Activated CD4-positive, alpha-beta T cell treated with anti-CD3 and anti-CD28 coated beads for 48 hours (primary cell): ENCODE data around the gene GNAT2.

Experiments used
- DNase-seq: peaks from one replicate; pipeline ENCODE4 v3.0.0-alpha.2; 2020

The GNAT2 gene

DNA sequence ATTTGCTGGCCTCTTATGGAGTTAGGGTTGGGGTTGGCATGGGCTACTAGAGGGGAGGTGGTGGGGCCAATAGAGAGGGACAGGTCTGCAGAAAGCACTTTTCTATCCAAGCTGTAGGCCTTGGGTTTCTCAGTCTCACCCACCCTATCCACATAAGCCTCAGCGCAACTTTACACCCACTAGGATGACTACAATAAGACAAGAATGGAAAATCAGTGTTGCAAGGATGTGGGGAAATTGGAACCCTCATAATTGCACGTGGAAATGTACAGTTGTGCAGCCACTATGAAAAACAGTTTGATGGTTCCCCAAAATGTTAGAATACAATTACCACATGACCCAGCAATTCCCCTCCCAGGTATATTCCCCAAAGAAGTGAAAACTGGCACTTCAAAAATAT lies 22.4 kb upstream of the GNAT2 start:
- DNase-seq, result no peak

DNA sequence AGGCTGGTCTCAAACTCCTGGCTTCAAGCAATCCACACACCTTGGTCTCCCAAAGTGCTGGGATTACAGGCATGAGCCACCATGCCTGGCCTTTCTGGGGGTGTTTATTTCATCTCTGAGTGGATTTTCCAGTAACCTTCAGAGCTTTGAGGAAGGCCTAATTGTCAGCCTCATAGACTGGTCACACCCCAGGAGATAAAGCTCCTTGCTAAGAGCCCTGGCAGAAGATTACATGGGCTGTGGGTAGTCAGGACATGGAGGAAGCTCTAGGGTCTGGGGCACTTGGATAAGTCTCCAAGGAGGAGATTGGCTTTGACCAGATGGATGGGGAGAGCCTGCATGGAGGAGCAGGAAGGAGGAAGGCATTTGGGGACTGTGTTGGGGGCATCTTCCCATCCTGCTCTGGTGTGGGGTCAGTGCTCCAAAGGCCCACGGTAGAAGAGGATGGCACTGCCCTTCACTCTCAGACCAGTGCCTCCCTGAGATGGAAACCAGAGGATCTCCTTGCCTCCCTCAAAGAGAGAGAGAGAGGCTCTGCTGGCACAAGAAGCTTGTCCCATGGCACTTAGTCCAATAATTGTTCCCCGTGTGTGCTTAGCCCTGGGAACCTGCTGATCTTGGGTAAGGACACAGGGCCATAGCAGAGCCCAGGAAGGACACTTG lies 21.8 kb upstream of the GNAT2 start:
- no peak for DNase-seq

DNA sequence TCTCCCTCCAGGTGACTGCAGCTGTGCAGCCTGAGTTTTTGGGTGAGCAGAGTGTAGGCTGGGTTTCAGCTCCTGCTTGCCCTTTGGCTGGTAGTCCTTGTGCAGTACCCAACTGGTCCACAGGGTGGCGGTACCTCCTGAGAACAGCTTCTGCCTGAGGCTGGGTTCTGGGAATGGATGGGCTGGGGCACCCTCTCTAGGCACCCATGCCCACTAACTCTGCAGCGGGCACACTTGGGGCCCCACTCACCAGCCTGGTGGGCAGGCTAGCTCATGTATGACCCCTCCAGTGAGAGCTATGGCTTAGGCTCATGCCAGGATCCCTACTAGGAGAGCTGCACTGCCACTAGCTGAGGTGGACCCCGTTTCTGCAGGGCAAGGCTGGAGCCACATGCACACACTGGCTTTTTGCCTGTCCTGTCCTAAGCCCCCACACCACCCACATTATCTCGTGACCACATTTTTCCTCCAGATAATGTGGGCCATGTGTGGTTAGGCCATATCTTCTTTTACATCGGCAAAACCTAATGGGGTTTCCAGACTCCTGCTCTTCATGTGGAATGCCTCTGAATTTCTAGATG lies 21.0 kb upstream of the GNAT2 start:
- DNase-seq, result peak; percentile 95

DNA sequence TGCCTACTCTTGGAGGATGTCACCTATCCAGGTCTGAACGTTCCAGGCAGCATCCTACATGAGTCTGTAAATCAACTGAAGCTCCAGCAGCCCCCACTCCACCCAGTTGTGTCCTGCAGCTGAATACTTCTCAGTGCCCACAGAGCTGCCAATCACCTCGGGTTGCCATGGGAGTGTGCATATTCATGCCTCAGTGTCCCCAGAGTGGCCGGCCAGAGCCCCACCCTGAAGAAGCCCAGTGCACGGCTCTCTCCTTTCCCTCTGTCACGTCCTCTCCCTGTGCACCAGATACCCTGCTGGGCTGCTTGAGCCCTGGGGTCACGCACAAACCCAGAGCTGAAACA lies 20.4 kb upstream of the GNAT2 start:
- no peak for DNase-seq

DNA sequence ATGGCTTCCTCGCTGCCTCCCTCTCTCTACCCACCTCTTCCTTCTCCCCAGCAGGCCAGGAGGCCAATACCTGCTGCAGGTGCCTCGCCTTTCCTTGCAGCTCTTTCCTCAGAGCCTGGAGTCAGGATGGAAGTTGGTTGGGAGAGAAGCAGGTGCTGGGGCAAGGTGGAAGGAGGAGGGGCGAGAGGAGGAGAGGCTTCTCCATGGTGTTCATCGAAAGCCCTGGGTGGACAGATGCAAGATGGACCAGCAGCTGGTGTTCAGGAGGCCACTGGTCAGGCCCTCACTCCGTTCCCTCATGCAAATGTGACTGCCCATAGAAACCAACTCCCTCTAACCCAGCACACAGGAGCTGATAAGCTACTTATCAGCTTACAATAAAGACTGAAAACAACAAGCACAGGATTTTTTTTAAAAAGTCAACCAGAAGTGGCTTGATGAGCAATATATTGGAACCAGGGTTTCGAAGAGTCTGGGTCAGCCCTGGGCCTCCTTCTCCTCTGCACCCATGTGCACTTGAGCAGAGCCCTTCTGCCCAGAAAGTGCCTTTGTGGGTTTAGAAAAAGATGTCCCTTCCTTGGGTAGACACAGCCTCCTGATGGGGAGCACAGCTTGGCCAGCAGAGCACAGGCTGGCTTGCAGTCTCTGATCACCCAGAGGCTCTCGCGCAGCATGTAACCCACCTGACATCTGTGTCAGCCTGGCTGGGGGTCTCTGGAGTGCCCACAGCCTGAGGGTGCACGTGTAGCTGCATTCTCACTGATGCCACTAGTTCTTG lies 19.8 kb upstream of the GNAT2 start:
- no peak for DNase-seq

DNA sequence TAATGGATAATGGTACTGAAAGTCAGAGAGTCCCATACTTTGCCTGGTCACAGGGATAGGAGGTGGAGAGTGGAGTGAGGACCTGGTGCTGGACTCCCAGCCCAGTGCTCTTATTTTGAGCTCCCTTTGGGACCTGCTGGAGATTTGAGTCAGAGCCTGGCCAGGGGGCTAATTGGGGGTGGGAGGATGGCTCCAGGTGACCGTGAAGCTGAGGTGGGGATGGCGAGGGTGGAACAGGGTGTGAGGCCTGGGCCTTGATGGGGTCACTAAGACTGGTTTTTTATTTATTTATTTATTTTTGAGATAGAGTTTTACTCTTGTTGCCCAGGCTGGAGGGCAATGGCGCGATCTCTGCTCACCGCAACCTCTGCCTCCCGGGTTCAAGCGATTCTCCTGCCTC lies 18.0 kb upstream of the GNAT2 start:
- no peak for DNase-seq

DNA sequence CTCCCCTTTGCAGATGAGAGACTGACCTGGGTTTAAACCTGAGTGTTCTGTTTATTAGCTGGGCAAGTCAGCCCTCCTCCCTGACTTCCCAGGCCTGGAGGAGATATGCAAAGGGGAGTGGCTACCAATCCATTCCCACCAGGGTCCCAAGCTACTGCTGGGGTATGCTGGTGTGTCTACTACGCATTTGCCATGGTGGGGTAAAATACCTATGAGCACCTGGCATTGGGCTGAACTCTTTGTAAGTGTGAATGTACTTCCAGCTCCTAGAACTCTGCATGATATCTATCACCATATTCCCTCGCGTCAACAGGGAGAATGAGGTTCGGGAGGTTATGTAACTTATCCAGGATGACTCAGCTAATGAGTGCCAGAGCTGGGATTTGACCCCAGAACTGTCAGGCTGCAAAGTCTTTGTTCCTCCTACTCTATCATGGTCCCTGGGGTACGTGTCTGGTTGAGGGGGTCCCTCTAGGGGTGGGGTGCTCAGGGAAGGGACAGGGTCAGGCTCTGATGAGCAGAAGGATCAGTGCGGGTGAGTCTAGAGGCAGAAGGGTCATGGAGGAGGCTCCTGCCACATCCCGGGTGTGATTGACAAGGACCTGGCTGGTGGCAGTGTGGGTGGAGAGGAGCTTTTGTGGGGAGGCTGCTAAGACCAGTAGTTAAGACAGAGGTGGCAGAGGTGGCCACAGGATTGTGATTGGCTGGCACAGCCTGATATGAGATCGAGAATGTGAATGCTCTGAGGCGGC lies 17.0 kb upstream of the GNAT2 start:
- DNase-seq, result no peak

DNA sequence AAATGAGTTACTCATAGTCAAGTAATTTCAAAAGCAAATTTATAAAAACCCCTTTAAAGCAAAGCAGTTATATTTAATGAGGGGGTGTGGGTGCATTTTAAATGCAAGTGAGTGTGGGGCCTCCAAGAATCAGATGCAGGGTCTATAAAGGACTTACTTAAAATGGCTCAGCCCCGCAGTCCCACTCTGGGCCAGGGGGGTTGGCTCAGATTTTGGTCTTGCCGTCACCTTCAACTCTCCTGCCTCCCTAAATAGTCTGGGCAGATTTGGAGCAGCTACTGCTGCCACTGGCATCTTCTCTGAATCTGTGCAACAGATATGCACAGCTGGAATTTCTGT lies 16.4 kb upstream of the GNAT2 start:
- no peak for DNase-seq

DNA sequence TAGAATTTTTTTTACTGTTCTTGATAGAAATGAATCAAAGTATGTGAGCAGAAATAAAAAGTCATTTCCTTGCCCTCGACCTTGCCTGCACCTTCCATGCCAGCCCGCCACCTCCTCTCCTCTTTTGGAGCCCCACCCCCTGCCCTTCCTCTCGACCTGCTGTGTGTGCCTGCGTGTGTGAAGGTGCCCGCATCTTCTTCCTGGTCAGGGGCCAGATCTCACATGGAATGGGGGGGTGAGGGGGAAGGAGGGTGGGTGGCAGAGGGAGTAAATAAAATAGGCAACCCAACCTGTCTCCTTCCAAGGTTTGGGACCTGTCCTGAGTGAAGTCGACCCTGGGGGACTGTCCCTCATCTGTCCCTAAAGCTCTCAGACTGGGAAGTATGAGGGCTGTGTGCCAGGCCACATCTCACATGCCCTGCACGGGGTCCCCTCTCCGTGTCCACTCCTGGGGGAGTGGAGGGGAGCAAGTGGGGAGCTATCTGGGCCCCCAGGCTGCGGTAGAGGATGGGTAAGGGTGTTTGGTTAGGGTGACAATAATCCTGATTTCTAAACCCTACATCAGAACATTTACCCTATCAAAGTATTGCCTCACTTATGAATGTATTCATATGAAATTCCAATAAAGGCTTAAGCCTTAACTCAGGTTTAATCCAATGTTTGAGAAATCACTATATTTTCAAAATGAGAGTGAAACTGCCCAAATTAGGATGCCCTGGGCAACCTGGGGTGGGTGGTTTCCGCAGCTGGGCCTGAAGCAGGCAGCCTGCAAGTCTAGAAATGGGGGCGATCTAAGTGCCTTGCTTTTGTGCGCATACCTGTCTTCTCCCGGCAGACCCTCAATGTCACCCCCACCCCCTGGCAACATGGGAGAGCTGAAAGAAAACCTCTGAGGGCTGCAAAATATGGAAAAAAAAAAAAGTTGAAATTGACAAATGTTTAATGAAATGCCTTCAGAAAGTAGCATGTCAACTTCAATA lies 15.6 kb upstream of the GNAT2 start:
- DNase-seq, result no peak

DNA sequence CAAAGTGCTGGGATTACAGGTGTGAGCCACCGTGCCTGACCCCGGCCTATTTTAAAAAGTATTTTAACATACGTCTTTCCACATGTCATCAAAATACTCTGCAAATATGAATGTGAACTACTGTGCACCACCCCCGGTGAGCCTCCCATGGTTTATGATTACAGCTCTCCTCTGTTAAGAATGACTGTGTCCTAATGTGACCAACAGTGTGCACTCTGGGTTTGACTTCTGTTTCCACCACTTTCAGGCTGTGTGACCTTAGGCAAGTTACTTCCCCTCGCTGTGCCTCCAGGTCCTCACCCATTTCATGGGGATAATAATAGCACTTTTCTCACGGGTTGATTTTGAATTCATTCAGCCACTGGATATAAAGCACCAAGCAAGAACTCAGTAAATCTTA lies 14.9 kb upstream of the GNAT2 start:
- DNase-seq, result peak; percentile 31

DNA sequence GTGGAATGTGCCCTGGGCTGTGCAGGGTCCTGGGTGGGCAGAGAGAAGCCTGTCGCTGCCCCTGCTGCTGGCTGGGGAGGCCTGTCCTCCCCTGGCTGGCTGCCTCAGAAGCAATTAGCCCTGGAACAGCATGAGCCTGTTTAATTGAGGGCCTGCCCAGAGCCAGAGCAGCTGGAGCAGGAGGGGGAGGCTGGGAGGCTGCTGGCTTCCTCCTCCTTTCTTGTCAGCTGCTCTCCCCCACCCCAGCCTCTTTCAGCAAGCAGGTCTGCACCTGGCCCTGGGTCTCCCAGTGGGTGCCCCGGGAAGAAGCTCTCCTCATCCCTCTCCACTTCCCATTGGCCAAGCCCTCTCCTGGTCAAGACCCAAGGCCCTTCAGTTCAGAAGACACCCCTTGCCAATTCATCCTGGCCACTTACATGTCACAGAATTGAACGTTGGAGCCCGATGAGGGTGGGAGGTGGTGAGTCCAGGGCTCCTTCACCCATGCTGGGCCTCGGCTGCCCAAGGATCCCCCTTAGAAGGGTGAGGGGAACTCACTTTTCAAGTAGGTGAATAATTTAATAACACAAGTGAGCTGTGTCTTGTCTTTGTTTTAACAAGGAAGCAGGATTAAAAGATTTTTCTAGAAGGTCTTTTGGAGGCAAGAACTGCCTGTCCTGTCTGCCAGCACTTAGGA lies 13.4 kb upstream of the GNAT2 start:
- no peak for DNase-seq

DNA sequence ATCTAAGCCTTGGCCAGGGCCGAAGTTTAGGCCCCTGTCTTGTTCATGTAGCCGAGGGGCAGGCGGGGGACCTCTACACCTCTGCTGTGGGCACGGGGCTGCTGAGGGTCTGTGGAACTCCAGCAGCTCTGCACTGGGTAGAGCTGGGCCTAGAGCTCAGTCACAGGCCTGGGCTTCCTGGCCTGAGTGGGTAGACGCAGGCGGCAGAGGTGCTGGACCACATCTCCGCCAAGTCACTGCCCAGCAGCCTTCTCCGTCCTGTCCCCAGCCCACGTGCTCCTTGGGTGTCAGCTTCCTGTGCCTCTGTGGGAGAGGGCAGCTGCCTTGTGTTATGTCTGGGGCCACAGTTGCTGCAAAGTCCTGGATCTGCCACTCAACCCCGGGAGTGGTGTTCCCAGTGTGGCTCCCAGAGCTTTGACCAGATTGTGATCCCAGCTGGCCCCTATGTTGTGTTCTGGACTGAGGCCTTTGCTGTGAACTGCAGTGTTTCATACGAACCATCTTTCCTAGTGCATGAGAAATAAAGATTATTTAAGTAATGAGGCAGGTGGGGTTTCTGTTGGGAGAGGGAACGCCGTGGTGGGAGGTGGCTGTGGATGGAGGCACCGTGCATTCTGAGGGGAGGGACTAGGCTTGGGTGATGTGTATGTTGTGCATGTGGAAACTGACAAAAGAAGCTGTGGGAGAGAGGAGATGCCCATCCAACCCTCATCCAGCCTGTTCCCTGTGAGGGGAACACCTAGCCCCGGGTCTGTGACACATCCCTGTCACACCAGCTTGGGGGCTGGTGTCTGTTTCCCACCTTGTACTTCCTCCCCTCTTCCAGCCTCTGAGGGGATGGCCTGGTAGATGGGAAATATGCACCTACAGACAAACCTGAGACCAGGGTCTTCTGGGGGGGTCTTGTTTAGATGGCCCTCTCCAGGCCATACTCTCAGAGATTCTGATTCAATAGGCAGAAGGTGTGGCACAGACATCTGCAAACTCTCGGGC lies 12.4 kb upstream of the GNAT2 start:
- DNase-seq, result no peak

DNA sequence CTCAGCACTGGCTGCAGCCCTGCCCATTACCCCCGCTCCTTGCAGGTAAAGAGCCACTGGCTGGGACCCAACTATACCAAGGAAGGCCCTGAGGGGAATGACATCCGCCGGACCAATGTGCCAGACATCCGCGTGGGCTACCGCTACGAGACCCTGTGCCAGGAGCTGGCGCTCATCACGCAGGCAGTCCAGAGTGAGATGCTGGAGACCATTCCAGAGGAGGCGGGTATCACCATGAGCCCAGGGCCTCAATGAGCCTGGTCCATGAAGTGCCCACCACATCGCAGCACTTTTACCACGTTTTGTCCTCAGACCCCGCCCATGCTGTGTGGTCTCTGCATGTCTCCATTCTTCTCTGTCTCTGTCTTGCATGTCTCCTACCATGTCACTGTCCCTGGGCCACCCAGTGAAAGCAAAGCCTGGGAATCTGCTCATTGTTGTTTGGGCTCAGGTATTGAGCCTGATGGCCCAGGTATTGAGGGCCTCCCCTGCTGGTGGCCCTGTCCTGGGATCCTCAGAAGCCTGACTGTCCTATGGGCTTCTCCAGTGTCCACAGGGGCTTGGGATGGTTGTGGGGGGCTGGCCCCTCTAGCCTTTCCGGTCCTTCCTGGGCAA lies 11.6 kb upstream of the GNAT2 start:
- DNase-seq, result no peak

DNA sequence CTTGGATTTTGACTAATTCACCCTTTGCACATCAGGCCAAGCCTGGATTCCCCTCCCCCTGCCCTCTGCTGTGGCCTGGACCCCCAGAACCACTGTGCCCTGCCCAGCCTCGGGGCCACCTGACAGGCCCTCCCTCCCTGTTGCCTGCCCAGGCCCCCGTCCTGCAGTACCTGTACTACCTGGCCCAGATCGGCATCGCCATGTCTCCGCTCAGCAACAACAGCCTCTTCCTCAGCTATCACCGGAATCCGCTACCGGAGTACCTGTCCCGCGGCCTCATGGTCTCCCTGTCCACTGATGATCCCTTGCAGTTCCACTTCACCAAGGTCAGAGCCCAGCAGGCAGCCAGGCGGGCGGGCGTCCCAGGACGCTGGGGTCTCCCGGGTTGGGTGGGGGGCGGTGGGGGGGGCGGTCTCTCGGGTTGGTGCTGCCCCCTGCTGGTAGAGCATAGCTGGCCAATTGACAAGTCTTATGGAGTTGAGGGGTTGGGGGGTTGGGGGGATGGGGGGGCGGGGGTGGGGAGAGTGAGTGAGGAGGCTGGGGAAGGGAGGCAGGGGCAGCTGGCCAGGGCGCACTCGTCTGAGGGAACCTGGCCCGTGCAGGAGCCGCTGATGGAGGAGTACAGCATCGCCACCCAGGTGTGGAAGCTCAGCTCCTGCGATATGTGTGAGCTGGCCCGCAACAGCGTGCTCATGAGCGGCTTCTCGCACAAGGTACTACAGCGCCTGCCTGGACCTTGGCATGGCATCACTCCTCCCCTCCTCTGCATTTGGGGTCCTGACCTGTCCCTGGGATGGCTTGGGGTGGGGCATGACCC lies 10.9 kb upstream of the GNAT2 start:
- DNase-seq, result peak; percentile 52

DNA sequence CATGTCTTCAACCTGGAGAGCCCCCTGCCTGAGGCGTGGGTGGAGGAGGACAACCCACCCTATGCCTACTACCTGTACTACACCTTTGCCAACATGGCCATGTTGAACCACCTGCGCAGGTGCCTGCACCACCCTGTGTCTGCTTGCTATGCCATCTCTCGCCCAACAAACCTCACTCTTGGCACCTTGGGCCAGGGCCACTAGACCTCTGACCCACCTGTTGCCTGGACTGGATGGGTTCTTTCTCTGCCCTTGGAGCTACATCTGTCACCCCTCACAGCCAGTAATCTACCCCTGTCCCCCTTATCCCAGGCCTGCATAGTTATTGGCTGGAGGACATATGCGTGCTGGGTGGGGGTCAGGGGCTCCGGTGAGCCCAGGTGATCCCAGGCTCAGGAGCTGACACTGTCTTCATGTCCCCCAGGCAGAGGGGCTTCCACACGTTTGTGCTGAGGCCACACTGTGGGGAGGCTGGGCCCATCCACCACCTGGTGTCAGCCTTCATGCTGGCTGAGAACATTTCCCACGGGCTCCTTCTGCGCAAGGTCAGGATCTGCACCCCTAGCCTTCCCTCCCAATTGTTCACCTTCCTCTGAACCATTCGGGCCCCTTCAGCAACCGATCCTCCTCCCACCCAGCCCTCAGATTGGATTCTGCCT lies 10.1 kb upstream of the GNAT2 start:
- DNase-seq, result no peak

DNA sequence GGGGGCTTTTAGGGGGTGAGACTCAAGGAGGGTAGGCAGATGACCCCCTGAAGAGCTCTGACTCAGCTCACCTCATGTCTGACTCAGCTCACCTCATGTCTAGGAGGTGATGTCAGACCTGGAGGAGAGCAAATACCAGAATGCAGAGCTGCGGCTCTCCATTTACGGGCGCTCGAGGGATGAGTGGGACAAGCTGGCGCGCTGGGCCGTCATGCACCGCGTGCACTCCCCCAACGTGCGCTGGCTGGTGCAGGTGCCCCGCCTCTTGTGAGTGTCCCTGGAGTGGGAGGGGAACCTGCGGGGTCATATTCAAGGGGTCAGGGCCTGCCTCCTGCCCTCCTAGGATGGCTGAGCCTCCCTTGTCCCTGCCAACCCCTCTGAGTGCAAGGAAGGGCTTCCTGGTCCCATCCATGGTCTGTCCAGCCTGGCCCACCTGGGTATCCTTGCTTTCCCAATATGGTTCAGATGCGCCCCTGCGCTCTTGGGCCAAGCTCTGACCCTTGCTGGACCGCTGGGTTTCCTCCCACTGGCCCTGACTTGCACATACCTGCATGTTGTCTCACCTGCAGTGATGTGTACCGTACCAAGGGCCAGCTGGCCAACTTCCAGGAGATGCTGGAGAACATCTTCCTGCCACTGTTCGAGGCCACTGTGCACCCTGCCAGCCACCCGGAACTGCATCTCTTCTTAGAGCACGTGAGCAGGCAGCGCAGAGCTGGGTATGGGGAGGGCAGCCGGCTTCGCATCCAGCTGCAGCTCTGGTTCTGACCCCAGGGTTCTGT lies 9.3 kb upstream of the GNAT2 start:
- no peak for DNase-seq

DNA sequence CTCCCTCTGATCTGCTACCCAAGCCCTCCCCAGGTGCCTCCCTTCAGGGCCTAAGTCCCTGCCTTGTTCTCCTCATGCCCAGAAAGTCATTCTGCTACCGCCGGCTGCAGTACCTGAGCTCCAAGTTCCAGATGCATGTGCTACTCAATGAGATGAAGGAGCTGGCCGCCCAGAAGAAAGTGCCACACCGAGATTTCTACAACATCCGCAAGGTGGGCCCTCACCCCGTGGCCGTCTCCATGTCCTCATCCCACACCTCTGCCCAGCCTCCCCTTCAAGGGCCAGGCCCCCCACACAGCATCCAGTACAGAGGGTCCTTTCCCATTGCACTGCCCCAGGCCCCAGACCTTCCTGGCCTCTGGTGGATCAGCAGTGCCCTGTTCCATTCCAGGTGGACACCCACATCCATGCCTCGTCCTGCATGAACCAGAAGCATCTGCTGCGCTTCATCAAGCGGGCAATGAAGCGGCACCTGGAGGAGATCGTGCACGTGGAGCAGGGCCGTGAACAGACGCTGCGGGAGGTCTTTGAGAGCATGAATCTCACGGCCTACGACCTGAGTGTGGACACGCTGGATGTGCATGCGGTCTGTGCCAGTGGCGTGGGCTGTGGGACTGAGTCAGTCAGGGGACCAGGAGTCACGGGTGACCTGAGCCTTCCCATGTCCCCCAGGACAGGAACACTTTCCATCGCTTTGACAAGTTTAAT lies 8.4 kb upstream of the GNAT2 start:
- no peak for DNase-seq
